HG03139 (cell line): ENCODE measurements around the gene MMP24.
"Not testable (repeated sequence)": the region's sequence is repeated elsewhere in the genome, so short reads cannot be mapped to it uniquely, and the experiment has no call there.

Experiments used
- ATAC-seq: cut with Tn5 transposase; IDR thresholded peaks from one replicate; pipeline ENCODE4 v1.9.1; 2021; ENCODE audit not compliant: unreplicated experiment

The MMP24 gene

GRCh38 chr20:35216541-35216940 is 9.9 kb upstream of the MMP24 start:
- ATAC-seq = no peak

- ATAC-seq = no peak
Observed at GRCh38 chr20:35223941-35224340, 2.5 kb upstream of the MMP24 start.

DNA sequence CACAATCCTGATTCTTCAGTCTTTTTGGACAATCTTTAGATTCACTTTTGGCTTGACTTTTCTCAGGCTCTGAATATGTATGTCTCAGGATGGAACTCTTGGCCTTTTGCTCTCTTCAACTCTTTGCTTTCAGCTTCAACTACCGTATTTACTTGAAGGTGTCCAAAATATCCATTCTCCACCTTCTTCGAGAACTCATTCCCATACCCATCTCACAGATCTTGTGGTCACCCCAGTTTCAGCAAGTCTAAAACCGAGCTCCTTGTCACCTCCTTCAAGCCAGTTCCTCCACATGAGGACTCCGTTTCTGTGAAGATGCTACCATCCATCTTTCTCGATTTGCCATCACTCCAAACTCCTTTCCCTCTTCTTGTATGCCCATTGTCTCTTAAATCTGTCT is 2.0 kb upstream of the MMP24 start:
- ATAC-seq = no peak

DNA sequence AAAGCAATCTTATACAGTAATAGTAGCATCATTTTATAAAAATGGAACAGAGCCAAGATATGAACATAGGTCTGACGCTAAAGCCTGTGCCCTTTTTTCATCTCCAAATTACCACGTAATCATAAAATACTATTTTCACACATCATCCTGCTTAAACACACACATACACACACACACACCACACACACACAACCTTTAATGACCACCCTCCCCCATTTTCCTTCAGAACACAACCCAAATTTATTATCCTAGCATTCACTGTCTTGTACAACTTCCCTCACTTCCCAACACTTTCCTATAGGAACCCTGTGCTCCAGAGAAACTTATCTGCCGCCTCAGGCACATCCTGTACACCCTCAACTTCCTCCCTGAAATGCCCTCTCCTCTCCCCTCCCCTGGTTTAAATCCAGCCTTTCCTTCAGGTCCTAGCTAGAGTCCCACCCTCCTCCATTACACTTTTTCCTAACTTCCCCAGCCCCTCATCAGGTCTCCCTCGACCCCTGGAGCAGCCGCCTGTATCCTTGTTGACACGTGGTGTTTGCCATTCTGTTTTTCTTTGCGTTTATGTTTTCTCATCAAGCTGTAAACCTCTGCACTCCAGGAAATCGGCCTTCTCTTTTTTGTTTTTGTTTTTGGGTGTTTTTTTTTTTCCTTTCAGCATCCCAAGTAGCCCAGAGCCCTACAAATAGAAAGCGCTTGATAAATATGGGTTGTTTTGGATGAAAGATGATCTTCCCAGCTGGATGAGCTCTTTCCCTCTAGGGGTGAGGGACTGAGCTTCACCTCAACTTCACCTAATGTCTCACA is 968 bp upstream of the MMP24 start:
- ATAC-seq = no peak

- ATAC-seq = no peak
Observed at GRCh38 chr20:35226884-35227681, 593 bp downstream of the MMP24 start.

- no peak for ATAC-seq
Observed at GRCh38 chr20:35232575-35232974, 6.1 kb downstream of the MMP24 start.

DNA sequence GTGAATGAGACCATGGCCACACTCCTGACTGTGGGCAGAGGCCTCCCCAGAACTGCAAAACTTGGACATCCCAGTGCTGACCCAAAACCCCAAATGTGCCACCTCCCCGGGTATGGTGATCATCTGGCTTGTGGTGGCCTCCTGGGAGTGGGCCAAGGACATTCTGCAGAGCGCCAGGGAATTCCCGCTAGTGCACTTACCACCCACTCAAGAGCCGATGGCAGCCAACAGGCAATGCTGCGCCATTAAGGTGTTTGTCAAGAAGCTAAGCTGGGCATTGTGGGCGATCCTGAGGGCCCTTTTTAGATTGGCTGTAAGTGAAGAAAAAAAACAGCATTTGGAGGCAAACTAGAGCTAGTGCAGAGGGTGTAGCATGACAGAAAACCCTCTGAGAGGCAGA is 9.4 kb downstream of the MMP24 start:
- no peak for ATAC-seq

DNA sequence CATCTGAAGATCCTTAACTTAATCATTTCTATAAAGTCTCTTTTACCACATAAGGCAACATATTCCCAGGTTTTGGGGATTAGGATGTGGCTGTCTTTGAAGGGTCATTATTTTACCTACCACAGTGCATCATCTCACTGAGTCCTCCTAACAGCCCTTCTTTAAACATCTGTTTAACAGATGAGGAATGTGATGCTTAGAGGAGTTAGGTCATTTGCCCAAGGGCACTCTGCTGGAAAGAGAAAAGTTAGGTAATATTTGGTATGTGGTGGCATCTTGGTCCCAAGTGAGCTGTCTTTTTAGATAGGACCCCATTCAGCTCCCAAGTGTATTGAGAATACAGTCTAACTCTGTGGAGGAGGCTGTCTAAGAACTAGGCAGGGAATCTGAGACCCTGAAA is 11.0 kb downstream of the MMP24 start:
- no peak for ATAC-seq

DNA sequence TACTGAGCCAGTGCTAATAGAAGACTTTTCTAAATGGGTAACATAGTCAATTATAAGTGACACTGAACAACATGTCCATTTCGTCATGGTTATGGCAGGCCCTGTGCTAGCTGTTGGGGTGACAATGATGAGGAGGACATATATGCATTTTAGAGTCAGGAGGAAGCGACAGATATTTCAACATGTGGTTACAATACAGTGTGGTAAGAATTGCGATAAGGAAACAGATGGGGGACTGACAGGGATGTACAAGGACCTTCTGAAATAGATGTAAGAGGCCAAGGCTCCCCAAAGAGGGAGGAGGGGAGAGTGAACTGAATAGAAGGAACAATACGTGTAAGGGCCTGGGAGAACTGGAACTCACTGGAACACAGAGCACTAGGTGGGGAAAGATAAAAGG is 11.7 kb downstream of the MMP24 start:
- ATAC-seq = no peak

GRCh38 chr20:35238735-35239134 is 12.2 kb downstream of the MMP24 start:
- no peak for ATAC-seq

- no peak for ATAC-seq
Observed at GRCh38 chr20:35240083-35240810, 13.8 kb downstream of the MMP24 start.

GRCh38 chr20:35240811-35241293 is 14.4 kb downstream of the MMP24 start:
- ATAC-seq = no peak

DNA sequence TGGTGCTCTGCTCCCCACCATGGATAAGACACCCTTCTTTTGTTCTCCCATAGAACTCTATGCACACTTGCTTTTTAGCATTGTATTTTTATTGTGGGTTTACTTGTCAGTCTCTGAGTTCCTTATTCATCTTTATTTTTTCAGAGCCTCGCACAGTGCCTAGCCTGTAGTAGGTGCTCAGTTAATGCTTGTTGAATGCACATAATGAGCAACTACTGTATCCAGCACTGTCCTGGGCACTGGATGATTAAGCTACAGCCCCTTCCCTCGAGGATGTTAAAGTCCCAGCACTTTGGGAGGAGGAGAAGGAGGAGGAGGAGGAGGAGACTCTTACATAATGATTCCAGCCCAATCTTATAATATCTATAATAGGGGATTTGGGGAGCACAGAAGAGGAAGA is 16.8 kb downstream of the MMP24 start:
- ATAC-seq = no peak

GRCh38 chr20:35243986-35244385 is 17.5 kb downstream of the MMP24 start:
- no peak for ATAC-seq

DNA sequence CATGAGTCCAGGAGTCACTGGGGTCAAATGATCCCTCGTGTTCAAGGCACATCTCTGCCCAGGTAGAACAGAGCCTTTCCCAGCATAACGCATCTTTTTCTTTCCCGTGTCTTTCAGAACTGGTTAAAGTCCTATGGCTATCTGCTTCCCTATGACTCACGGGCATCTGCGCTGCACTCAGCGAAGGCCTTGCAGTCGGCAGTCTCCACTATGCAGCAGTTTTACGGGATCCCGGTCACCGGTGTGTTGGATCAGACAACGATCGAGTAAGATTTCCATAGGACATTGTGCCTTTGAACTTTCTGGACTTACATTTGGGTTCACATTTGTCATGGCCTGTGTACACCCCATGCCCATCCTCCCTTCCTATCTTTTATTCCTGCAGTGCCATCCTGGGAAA is 20.2 kb downstream of the MMP24 start:
- no peak for ATAC-seq

- ATAC-seq = no peak
Observed at GRCh38 chr20:35248641-35249475, 22.4 kb downstream of the MMP24 start.

DNA sequence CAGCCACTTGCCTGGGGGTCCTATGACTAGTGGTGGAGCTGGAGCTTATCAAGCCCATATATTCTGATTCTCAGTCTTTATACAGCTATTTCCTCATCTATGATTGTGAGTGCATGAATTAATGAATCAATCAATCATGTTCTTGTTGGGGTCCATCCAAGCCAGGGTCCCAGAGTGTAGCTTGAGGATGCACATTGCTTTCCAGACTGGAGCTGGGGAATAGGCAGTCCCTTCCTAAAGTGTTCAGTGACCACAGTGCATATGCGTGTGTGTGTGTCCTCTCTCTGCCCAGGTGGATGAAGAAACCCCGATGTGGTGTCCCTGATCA is 25.1 kb downstream of the MMP24 start:
- no peak for ATAC-seq

- ATAC-seq = no peak
Observed at GRCh38 chr20:35252037-35252461, 25.6 kb downstream of the MMP24 start.

DNA sequence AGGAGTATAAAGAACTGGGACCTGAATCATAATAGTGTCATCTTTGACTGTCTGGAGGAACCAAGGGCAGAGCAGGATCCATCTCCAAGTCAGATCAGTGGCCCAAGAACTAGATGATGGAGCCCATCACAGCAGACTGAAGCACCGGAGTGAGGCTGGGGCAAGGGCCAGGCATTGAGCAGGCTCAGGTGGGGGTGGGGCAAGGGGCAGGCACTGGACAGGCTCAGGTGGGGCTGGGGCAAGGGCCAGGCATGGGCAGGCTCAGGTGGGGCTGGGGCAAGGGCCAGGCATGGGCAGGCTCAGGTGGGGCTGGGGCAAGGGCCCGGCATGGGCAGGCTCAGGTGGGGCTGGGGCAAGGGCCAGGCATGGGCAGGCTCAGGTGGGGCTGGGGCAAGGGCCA is 26.1 kb downstream of the MMP24 start:
- ATAC-seq = not testable (repeated sequence)

DNA sequence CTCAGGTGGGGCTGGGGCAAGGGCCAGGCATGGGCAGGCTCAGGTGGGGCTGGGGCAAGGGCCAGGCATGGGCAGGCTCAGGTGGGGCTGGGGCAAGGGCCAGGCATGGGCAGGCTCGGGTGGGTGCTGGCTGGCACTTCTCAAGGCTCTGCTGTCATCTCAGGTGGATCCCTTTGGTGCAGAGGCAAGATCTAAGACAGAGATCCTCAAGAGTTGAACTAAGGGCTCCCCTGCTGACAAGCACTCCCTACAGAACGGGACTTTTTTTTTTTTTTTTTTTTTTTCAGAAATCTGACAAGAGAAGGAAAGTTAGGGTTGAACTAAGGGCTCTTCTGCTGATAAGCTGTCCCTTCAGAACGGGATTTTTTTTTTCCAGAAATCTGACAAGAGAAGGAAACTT is 26.5 kb downstream of the MMP24 start:
- no peak for ATAC-seq
